ENCODE data around the gene VASH1. TPM values are rescaled to one million over a fixed set of nuclear protein-coding genes. Genes with fewer than 3 reads are reported as not detected.

Gene VASH1
- total RNA-seq, 3 donors from 2014 or later (not counting 1 experiment from before 2014, with no cell fraction given), result 9.5 to 15.0 (median 13.5) TPM

Other genes starting within 250 kb of the VASH1 start
- gene ANGEL1, start 51.4 kb downstream of the VASH1 start, total RNA-seq, result 10 to 100 TPM; 12.2 to 20.2 (median 17.2) TPM
- not detected for gene LRRC74A, start 64.9 kb downstream of the VASH1 start, total RNA-seq